Lower leg skin (tissue), 3 donors: ENCODE results near the gene NAA11.
"Not testable (repeated sequence)": the region's sequence is repeated elsewhere in the genome, so short reads cannot be mapped to it uniquely, and the experiment has no call there.

Experiments
- POLR2A ChIP-seq, 2 donors: fragments of 450-650 bp; IDR thresholded peaks; one replicate each; pipeline ENCODE4 v1.6.1; 2016 to 2017; ENCODE audit warnings: antibody characterized with exemption in 2 of 2, mild to moderate bottlenecking in 1 of 2, moderate library complexity in 1 of 2
- TF ChIP-seq, protein P1 (sequence below), 3 donors: fragments of 450-650 bp; IDR thresholded peaks; one replicate each; pipeline ENCODE4 v1.5.1; 2016; ENCODE audit warnings: antibody characterized with exemption in 3 of 3, mild to moderate bottlenecking in 3 of 3, moderate library complexity in 2 of 3

DNA sequence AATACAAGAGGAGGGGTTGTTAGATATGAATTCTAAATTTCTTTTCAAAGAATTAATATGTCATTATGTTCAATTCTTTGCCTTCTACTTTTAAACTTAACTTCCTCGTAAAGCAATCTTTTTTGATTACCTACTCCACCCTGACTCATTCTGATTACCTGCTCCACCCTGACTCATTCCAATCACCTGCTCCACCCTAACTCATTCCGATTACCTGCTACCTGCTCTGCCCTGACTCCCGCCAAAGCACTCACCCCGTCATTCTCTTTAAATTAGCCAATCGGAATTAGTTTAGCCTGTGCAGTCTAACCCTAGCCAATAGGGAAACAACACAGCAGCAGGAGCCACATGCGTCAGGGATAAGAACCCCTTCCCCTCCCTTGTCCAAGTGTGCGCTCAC is 48.4 kb downstream of the NAA11 start:
- TF ChIP-seq POLR2A (IDR thresholded peaks at IDR 0.05) = not testable (repeated sequence)
- TF ChIP-seq, protein P1, sequence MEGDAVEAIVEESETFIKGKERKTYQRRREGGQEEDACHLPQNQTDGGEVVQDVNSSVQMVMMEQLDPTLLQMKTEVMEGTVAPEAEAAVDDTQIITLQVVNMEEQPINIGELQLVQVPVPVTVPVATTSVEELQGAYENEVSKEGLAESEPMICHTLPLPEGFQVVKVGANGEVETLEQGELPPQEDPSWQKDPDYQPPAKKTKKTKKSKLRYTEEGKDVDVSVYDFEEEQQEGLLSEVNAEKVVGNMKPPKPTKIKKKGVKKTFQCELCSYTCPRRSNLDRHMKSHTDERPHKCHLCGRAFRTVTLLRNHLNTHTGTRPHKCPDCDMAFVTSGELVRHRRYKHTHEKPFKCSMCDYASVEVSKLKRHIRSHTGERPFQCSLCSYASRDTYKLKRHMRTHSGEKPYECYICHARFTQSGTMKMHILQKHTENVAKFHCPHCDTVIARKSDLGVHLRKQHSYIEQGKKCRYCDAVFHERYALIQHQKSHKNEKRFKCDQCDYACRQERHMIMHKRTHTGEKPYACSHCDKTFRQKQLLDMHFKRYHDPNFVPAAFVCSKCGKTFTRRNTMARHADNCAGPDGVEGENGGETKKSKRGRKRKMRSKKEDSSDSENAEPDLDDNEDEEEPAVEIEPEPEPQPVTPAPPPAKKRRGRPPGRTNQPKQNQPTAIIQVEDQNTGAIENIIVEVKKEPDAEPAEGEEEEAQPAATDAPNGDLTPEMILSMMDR (IDR thresholded peaks at IDR 0.05) = not testable (repeated sequence)
